HT-29 (cell line): ENCODE data around the gene CFAP91. TPM values are rescaled to one million over a fixed set of nuclear protein-coding genes. Genes with fewer than 3 reads are reported as not detected.

Experiments
- DNase-seq: peaks from one replicate; pipeline ENCODE4 v3.0.0-alpha.2; 2015; ENCODE audit warnings: low spot score
- total RNA-seq: library from RNA; depleted of rRNA; stranded (reverse); fragments of >200 nt; shearing (Covaris generic); gene quantifications from 2 replicates; pipeline ENCODE4 v1.2.3, GENCODE V29; 2014; rRNA removed

CFAP91 gene
- total RNA-seq, 1 experiment from 2014 or later: not detected

DNA sequence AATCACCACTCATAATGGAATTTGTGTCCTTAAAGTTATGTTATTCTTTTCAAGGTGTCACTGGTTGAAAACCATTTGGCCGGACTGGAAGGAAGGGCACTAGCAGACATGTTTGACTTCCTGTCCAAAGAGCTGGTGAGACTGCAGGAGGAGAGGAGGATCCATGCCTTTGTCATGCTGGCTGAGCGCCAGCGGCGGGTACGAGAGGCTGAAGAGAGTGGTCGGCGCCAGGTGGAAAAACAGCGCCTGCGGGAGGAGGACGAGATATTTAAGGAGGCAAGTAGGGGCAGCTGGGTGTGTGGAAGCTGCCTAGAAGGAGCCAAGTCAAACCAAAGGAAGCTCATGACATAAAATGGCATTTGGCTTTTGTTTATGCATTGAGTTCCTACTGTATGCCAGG lies 41.1 kb downstream of the CFAP91 start:
- no peak for DNase-seq

DNA sequence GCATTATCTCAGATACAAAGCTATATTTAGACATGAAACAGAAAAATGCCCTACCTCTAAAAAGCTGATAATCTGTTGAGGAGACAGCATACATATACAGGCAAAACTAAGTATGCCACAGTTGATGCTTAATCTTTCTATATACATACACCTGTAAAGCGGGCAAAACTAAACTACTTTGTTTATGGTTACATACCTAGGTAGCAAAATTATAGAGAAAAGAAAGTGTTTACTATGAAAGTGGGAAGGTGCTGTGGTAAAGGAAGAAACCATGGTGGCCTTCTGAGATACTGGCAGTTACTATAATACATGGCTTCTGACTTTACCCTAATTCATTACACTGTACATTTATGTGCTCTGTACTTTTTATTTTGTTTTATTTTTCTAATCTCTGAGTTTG lies 43.1 kb downstream of the CFAP91 start:
- DNase-seq: no peak

DNA sequence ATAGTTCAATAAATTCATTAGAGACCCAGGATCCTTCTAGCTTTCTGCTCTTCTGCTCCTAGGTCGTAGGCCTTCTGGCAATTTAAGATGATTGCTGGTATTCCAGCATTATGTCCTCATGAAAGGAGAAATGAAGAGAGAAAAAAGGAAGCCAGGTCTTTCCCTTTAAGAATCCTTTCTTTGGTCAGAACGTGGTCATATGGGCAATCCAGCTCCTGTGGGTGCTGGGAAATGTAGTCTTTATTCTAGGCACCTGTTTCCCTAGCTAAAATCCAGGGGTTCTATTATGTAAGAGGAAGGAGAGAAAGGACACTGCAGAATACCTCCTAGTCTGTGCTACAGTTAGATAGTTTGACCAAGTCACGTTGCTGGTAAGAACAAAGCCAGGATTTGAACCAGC lies 43.6 kb downstream of the CFAP91 start:
- no peak for DNase-seq

DNA sequence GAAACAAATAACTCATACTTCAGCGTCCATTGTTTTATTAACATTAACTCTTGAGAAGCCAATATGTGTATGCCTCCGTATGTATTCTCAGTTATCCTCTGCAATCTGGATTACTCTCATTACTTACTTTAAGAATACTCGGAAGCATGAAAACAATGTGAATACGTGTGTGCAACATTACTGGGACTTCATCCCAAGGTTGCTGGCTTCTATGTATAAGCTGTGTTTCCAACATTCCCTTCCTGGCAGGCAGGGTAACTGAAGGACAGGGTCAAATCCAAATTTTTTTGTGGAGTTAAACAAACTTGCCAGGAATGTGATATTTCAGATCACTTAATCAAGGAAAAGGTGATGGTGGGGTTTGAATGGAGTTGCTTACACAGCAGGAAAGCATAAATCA lies 44.5 kb downstream of the CFAP91 start:
- no peak for DNase-seq

DNA sequence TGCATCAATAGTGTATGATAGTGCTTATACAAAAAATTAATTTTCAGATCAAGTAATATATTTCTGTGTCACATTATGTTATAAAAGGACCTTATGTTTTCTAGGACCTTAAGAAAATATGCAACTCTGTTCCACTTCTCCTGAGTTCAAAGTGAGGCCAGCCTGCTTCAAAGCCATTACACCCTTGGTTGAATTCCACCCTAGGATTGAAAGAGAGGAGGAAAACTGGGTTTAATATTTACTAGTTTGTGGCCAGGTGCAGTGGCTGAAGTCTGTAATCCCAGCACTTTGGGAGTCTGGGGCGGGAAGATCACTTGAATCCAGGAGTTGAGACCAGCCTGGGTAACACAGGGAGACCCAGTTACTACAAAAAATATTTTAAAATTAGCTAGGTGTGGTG lies 46.2 kb downstream of the CFAP91 start:
- no peak for DNase-seq

DNA sequence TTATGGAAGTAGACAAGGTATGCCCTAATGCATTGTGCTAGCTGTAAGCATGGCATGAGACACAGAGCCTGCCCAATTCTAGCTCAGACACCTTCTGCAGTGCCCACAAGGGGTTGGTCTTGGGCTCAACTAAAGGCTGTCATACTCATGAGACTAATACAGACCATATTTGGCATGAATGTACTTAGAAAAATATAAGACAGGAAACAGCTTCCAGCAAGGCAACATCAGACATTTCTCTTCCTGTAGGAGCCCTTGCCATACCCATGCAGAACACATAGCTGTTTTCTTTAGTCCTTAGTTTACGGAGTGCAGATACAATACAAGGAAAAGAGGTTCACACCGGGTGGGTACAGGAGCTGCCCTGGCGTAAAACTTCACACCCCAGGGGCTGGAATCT lies 48.6 kb downstream of the CFAP91 start:
- DNase-seq: no peak

Other genes with a start within 250 kb of the CFAP91 start
- 30.2 and 45.0 TPM in 2 replicates for gene TMEM39A, start 239.4 kb upstream of the CFAP91 start, total RNA-seq
- gene POGLUT1, start 234.1 kb upstream of the CFAP91 start, total RNA-seq: 8.1 and 8.6 TPM in 2 replicates
- 61.0 and 67.0 TPM in 2 replicates for gene TIMMDC1, start 204.5 kb upstream of the CFAP91 start, total RNA-seq
- not detected in 2 replicates for gene CD80, start 143.4 kb upstream of the CFAP91 start, total RNA-seq
- 0.65 and 1.0 TPM in 2 replicates for gene ADPRH, start 123.5 kb upstream of the CFAP91 start, total RNA-seq
- not detected in 2 replicates for gene PLA1A, start 105.1 kb upstream of the CFAP91 start, total RNA-seq
- gene POPDC2, start 42.4 kb upstream of the CFAP91 start, total RNA-seq: 0.16 and 0.71 TPM in 2 replicates
- 107 and 118 TPM in 2 replicates for gene COX17, start 25.6 kb upstream of the CFAP91 start, total RNA-seq
- gene NR1I2, start 79.1 kb downstream of the CFAP91 start, total RNA-seq: 0.08 TPM in 1 of 2 replicates, not detected in the other